Ishikawa (cell line): ENCODE data around the gene GTF3C6.

ENCODE experiments used
- CEBPB ChIP-seq: IDR thresholded peaks from 2 replicates; pipeline ENCODE4 v1.6.1; 2012
- CREB1 ChIP-seq: IDR thresholded peaks from 2 replicates; pipeline ENCODE4 v1.6.1; 2012; ENCODE audit warnings: low read depth
- EGR1 ChIP-seq: IDR thresholded peaks from 2 replicates; pipeline ENCODE4 v1.6.1; 2012
- EP300 ChIP-seq: IDR thresholded peaks from 2 replicates; pipeline ENCODE4 v1.6.1; 2012; ENCODE audit warnings: borderline replicate concordance
- FOXM1 ChIP-seq: IDR thresholded peaks from 2 replicates; pipeline ENCODE4 v1.6.1; 2012; ENCODE audit warnings: low read depth, borderline replicate concordance
- NFIC ChIP-seq: IDR thresholded peaks from 2 replicates; pipeline ENCODE4 v1.6.1; 2012
- RAD21 ChIP-seq: IDR thresholded peaks from 2 replicates; pipeline ENCODE4 v1.6.1; 2012; ENCODE audit warnings: low read depth
- TAF1 ChIP-seq: IDR thresholded peaks from 2 replicates; pipeline ENCODE4 v1.6.1; 2012; ENCODE audit warnings: low read depth, mild to moderate bottlenecking
- TCF12 ChIP-seq: IDR thresholded peaks from 2 replicates; pipeline ENCODE4 v1.6.1; 2012; ENCODE audit warnings: low read depth
- TEAD4 ChIP-seq: IDR thresholded peaks from 2 replicates; pipeline ENCODE4 v1.6.1; 2012
- YY1 ChIP-seq: IDR thresholded peaks from 2 replicates; pipeline ENCODE4 v1.6.1; 2012; ENCODE audit warnings: low read depth
- ZBTB7A ChIP-seq: IDR thresholded peaks from 2 replicates; pipeline ENCODE4 v1.6.1; 2012; ENCODE audit warnings: low read depth
- TF ChIP-seq, protein P1 (sequence below): IDR thresholded peaks from 2 replicates; pipeline ENCODE4 v1.6.1; 2012
- TF ChIP-seq, protein P2 (sequence below): IDR thresholded peaks from 2 replicates; pipeline ENCODE4 v1.6.1; 2012; ENCODE audit warnings: low read depth, mild to moderate bottlenecking
- TF ChIP-seq, protein P3 (sequence below): IDR thresholded peaks from 2 replicates; pipeline ENCODE4 v1.6.1; 2012

GTF3C6 gene

DNA sequence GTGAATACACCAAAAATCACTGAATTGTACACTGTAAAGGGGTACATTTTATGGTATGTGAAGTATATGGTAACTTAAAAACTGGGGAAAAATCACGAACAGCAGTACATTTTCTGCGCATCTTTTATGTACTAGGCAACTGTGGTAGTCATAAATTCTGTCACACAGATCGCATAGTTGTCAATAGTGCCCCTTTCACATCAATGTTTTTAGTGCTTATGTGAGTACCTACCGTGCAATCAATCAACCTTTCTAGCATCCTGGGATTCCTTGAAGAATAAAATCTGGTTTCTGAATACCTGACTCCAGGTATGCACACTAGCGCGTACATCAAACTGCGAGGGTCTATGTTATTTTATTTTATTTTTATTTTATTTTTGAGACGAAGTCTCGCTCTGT lies 22.7 kb downstream of the GTF3C6 start:
- TF ChIP-seq, protein P1, sequence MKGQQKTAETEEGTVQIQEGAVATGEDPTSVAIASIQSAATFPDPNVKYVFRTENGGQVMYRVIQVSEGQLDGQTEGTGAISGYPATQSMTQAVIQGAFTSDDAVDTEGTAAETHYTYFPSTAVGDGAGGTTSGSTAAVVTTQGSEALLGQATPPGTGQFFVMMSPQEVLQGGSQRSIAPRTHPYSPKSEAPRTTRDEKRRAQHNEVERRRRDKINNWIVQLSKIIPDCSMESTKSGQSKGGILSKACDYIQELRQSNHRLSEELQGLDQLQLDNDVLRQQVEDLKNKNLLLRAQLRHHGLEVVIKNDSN = no peak
- TF ChIP-seq, protein P2, sequence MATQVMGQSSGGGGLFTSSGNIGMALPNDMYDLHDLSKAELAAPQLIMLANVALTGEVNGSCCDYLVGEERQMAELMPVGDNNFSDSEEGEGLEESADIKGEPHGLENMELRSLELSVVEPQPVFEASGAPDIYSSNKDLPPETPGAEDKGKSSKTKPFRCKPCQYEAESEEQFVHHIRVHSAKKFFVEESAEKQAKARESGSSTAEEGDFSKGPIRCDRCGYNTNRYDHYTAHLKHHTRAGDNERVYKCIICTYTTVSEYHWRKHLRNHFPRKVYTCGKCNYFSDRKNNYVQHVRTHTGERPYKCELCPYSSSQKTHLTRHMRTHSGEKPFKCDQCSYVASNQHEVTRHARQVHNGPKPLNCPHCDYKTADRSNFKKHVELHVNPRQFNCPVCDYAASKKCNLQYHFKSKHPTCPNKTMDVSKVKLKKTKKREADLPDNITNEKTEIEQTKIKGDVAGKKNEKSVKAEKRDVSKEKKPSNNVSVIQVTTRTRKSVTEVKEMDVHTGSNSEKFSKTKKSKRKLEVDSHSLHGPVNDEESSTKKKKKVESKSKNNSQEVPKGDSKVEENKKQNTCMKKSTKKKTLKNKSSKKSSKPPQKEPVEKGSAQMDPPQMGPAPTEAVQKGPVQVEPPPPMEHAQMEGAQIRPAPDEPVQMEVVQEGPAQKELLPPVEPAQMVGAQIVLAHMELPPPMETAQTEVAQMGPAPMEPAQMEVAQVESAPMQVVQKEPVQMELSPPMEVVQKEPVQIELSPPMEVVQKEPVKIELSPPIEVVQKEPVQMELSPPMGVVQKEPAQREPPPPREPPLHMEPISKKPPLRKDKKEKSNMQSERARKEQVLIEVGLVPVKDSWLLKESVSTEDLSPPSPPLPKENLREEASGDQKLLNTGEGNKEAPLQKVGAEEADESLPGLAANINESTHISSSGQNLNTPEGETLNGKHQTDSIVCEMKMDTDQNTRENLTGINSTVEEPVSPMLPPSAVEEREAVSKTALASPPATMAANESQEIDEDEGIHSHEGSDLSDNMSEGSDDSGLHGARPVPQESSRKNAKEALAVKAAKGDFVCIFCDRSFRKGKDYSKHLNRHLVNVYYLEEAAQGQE = no peak
- TF ChIP-seq YY1 (no peak), FOXM1 (no peak)

- TF ChIP-seq YY1 = no peak
- TF ChIP-seq TAF1 = no peak
- TF ChIP-seq NFIC = no peak
- TF ChIP-seq RAD21 = no peak
- no peak for TF ChIP-seq EP300
- no peak for TF ChIP-seq TCF12
- TF ChIP-seq, protein P3, sequence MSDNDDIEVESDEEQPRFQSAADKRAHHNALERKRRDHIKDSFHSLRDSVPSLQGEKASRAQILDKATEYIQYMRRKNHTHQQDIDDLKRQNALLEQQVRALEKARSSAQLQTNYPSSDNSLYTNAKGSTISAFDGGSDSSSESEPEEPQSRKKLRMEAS = no peak
- no peak for TF ChIP-seq EGR1
- no peak for TF ChIP-seq CEBPB
- no peak for TF ChIP-seq FOXM1
- TF ChIP-seq, protein P1 = no peak
- TF ChIP-seq, protein P2 = no peak
- TF ChIP-seq TEAD4 = no peak
- TF ChIP-seq ZBTB7A = no peak
- no peak for TF ChIP-seq CREB1
Measured at GRCh38 chr6:110990840-110991576, 32.5 kb downstream of the GTF3C6 start.

GRCh38 chr6:110996691-110997090 lies 38.2 kb downstream of the GTF3C6 start:
- TF ChIP-seq CEBPB (no peak), EP300 (no peak), NFIC (no peak), CREB1 (no peak), RAD21 (no peak), YY1 (no peak), TCF12 (no peak), FOXM1 (no peak), ZBTB7A (no peak), TEAD4 (no peak)
- TF ChIP-seq, protein P1 = no peak
- TF ChIP-seq, protein P3 = no peak
- TF ChIP-seq, protein P2 = no peak

GRCh38 chr6:110999634-111000270 lies 41.2 kb downstream of the GTF3C6 start:
- TF ChIP-seq RAD21 (peak; percentile 36; the same call in 1 of the 2 replicates), TCF12 (no peak)
